AG10803 (cell line): ENCODE measurements around the gene SLC7A8.

Experiments
- DNase-seq: peaks from one replicate; pipeline ENCODE4 v3.0.0; 2010; ENCODE audit warnings: low read depth
- H3K4me3 ChIP-seq: 2 replicates; pipeline ENCODE4 v1.5.1; 2011; ENCODE audit warnings: mild to moderate bottlenecking, low read length, control low read depth
- CTCF ChIP-seq: conservative IDR thresholded peaks from 2 replicates; pipeline ENCODE4 v1.5.1; 2011; ENCODE audit warnings: mild to moderate bottlenecking, low read length, control low read depth, inconsistent platforms

SLC7A8 gene

GRCh38 chr14:23093526-23093925 is 89.9 kb downstream of the SLC7A8 start:
- no peak for TF ChIP-seq CTCF
- peak overlapping the region; percentile 97 for H3K4me3 ChIP-seq
- no peak for DNase-seq

GRCh38 chr14:23093104-23093503 is 90.4 kb downstream of the SLC7A8 start:
- no peak for TF ChIP-seq CTCF
- DNase-seq: no peak
- H3K4me3 ChIP-seq: peak overlapping the region; percentile 97

- no peak for TF ChIP-seq CTCF
- no peak for DNase-seq
- no peak overlapping the region for H3K4me3 ChIP-seq
Measured at GRCh38 chr14:23091294-23092225, 91.9 kb downstream of the SLC7A8 start.

GRCh38 chr14:23090254-23090636 is 93.2 kb downstream of the SLC7A8 start:
- H3K4me3 ChIP-seq: no peak overlapping the region
- DNase-seq: no peak
- TF ChIP-seq CTCF: no peak

GRCh38 chr14:23089498-23090253 is 93.8 kb downstream of the SLC7A8 start:
- no peak for TF ChIP-seq CTCF
- no peak for DNase-seq
- H3K4me3 ChIP-seq: no peak overlapping the region

- H3K4me3 ChIP-seq: no peak overlapping the region
- no peak for DNase-seq
- no peak for TF ChIP-seq CTCF
Measured at GRCh38 chr14:23086565-23086964, 96.9 kb downstream of the SLC7A8 start.
